ENCODE results near the gene FAM13A.

- no peak for TF ChIP-seq CTCF (IDR thresholded peaks at IDR 0.05)
- no peak for TF ChIP-seq POLR2A (IDR thresholded peaks at IDR 0.05)
Measured at GRCh38 chr4:89022426-89023128, 34.4 kb downstream of the FAM13A start.
